WTC11 (cell line): Measurements from ENCODE around the gene ZNF431. TPM values are rescaled to one million over a fixed set of nuclear protein-coding genes. Genes with fewer than 3 reads are reported as not detected.

ENCODE experiments used
- ATAC-seq: fragments of 200-7000 bp; cut with Tn5 transposase; 2 replicates; pipeline ENCODE4 v1.10.0; 2021; ENCODE audit warnings: mild to moderate bottlenecking, moderate library complexity
- CTCF ChIA-PET: fragments of 300-600 bp; sonication (Branson Sonifier 250); formaldehyde crosslinking; loops from one replicate; lab custom pipeline; 2021; ENCODE audit warnings: antibody characterized with exemption; lab: Charles Lee
- POLR2A ChIA-PET: fragments of 350-600 bp; sonication (Branson Sonifier 250); formaldehyde crosslinking; loops from one replicate; lab custom pipeline; 2021; ENCODE audit warnings: antibody characterized with exemption; lab: Charles Lee
- DNase-seq: peaks from one replicate; pipeline ENCODE4 v3.0.0; 2021; ENCODE audit warnings: low spot score
- H3K27ac Mint-ChIP-seq: 2 replicates; pipeline ENCODE4 v1.8.0; 2021; ENCODE audit warnings: mixed read lengths
- H3K27me3 Mint-ChIP-seq: 2 replicates; pipeline ENCODE4 v1.8.0; 2021; ENCODE audit warnings: low read depth, mild to moderate bottlenecking, moderate library complexity, mixed read lengths
- H3K36me3 Mint-ChIP-seq: 2 replicates; pipeline ENCODE4 v1.8.0; 2021; ENCODE audit warnings: mixed read lengths
- H3K4me1 Mint-ChIP-seq: 2 replicates; pipeline ENCODE4 v1.8.0; 2022; ENCODE audit warnings: mixed read lengths
- H3K4me3 Mint-ChIP-seq: 2 replicates; pipeline ENCODE4 v1.8.0; 2021; ENCODE audit warnings: mild to moderate bottlenecking, moderate library complexity, mixed read lengths
- H3K9me3 Mint-ChIP-seq: 2 replicates; pipeline ENCODE4 v1.8.0; 2021; ENCODE audit warnings: mixed read lengths
- ATF1 ChIP-seq: sonication (generic); formaldehyde crosslinking; IDR thresholded peaks from 2 replicates; pipeline ENCODE4 v1.8.1; 2023; ENCODE audit warnings: mild to moderate bottlenecking, moderate library complexity, missing genetic modification reagents
- EMX1 ChIP-seq: fragments of 250-450 bp; sonication (Bioruptor Pico); IDR thresholded peaks from 2 replicates; pipeline ENCODE4 v1.8.0; 2021; ENCODE audit warnings: mild to moderate bottlenecking
- FOXJ3 ChIP-seq: sonication (generic); formaldehyde crosslinking; IDR thresholded peaks from 2 replicates; pipeline ENCODE4 v1.9.0; 2021; ENCODE audit warnings: missing genetic modification reagents, mild to moderate bottlenecking, borderline replicate concordance
- GRHL2 ChIP-seq: fragments of 250-450 bp; sonication (Bioruptor Pico); IDR thresholded peaks from 2 replicates; pipeline ENCODE4 v1.8.0; 2022; ENCODE audit warnings: mild to moderate bottlenecking, moderate library complexity; ENCODE audit not compliant: insufficient replicate concordance, severe bottlenecking
- MXD4 ChIP-seq: fragments of 250-450 bp; sonication (Bioruptor Pico); IDR thresholded peaks from 2 replicates; pipeline ENCODE4 v1.8.0; 2021; ENCODE audit warnings: mild to moderate bottlenecking, moderate library complexity, borderline replicate concordance
- MYBL2 ChIP-seq: sonication (generic); formaldehyde crosslinking; IDR thresholded peaks from 2 replicates; pipeline ENCODE4 v1.8.1; 2023; ENCODE audit warnings: mild to moderate bottlenecking, moderate library complexity, missing genetic modification reagents
- PRRX2 ChIP-seq: fragments of 250-450 bp; sonication (Bioruptor Pico); IDR thresholded peaks from 2 replicates; pipeline ENCODE4 v1.8.0; 2021; ENCODE audit warnings: mild to moderate bottlenecking
- RORB ChIP-seq: fragments of 250-450 bp; sonication (Bioruptor Pico); IDR thresholded peaks from 2 replicates; pipeline ENCODE4 v1.9.0; 2021; ENCODE audit warnings: mild to moderate bottlenecking
- SMAD3 ChIP-seq: sonication (generic); formaldehyde crosslinking; IDR thresholded peaks from 2 replicates; pipeline ENCODE4 v1.8.0; 2022; ENCODE audit warnings: missing genetic modification reagents, mild to moderate bottlenecking, borderline replicate concordance
- SOX15 ChIP-seq: fragments of 250-450 bp; sonication (Bioruptor Pico); IDR thresholded peaks from 2 replicates; pipeline ENCODE4 v1.9.0; 2021; ENCODE audit warnings: mild to moderate bottlenecking
- TCF7 ChIP-seq: sonication (generic); formaldehyde crosslinking; IDR thresholded peaks from 2 replicates; pipeline ENCODE4 v1.8.0; 2022; ENCODE audit warnings: mild to moderate bottlenecking, low read depth, missing genetic modification reagents, moderate library complexity
- TEAD4 ChIP-seq: sonication (generic); formaldehyde crosslinking; IDR thresholded peaks from 2 replicates; pipeline ENCODE4 v1.8.0; 2022; ENCODE audit warnings: mild to moderate bottlenecking, missing genetic modification reagents
- ZNF138 ChIP-seq: sonication (generic); formaldehyde crosslinking; conservative IDR thresholded peaks from 2 replicates; pipeline ENCODE4 v1.8.1; 2022; ENCODE audit warnings: mild to moderate bottlenecking, moderate library complexity, missing genetic modification reagents
- ZNF219 ChIP-seq: sonication (generic); formaldehyde crosslinking; IDR thresholded peaks from 2 replicates; pipeline ENCODE4 v1.8.0; 2023; ENCODE audit warnings: missing genetic modification reagents, mild to moderate bottlenecking, borderline replicate concordance
- ZNF317 ChIP-seq: sonication (generic); formaldehyde crosslinking; IDR thresholded peaks from 2 replicates; pipeline ENCODE4 v1.8.1; 2023; ENCODE audit warnings: low read depth, mild to moderate bottlenecking, moderate library complexity, missing genetic modification reagents, borderline replicate concordance
- ZNF416 ChIP-seq: fragments of 250-450 bp; sonication (Bioruptor Pico); IDR thresholded peaks from 2 replicates; pipeline ENCODE4 v1.9.0; 2021; ENCODE audit warnings: mild to moderate bottlenecking, inconsistent platforms
- ZNF423 ChIP-seq: fragments of 250-450 bp; sonication (Bioruptor Pico); IDR thresholded peaks from 2 replicates; pipeline ENCODE4 v2.1.2; 2022; ENCODE audit warnings: mild to moderate bottlenecking, moderate library complexity
- ZNF671 ChIP-seq: fragments of 250-450 bp; sonication (Bioruptor Pico); IDR thresholded peaks from 2 replicates; pipeline ENCODE4 v1.8.0; 2021; ENCODE audit warnings: mild to moderate bottlenecking
- total RNA-seq: library from RNA; stranded (reverse); gene quantifications from 3 replicates; pipeline ENCODE4 v1.2.3, GENCODE V29; 2021
- TF ChIP-seq, protein P1 (sequence below): sonication (generic); formaldehyde crosslinking; IDR thresholded peaks from 2 replicates; pipeline ENCODE4 v1.8.0; 2022; ENCODE audit warnings: mild to moderate bottlenecking, missing genetic modification reagents
- TF ChIP-seq, protein P2 (sequence below): sonication (generic); formaldehyde crosslinking; IDR thresholded peaks from 2 replicates; pipeline ENCODE4 v1.8.1; 2022; ENCODE audit warnings: mild to moderate bottlenecking, missing genetic modification reagents, moderate library complexity, borderline replicate concordance
- TF ChIP-seq, protein P3 (sequence below): sonication (generic); formaldehyde crosslinking; IDR thresholded peaks from 2 replicates; pipeline ENCODE4 v1.8.1; 2023; ENCODE audit warnings: mild to moderate bottlenecking, missing genetic modification reagents
- TF ChIP-seq, protein P4 (sequence below): fragments of 250-450 bp; sonication (Bioruptor Pico); IDR thresholded peaks from 2 replicates; pipeline ENCODE4 v1.9.0; 2021; ENCODE audit warnings: moderate library complexity, mild to moderate bottlenecking, inconsistent platforms, borderline replicate concordance
- TF ChIP-seq, protein P5 (sequence below): sonication (generic); formaldehyde crosslinking; IDR thresholded peaks from 2 replicates; pipeline ENCODE4 v1.8.0; 2023; ENCODE audit warnings: missing genetic modification reagents
- TF ChIP-seq, protein P6 (sequence below): fragments of 250-450 bp; sonication (Bioruptor Pico); IDR thresholded peaks from 2 replicates; pipeline ENCODE4 v1.9.0; 2021; ENCODE audit warnings: mild to moderate bottlenecking, borderline replicate concordance
- TF ChIP-seq, protein P7 (sequence below): sonication (generic); formaldehyde crosslinking; IDR thresholded peaks from 2 replicates; pipeline ENCODE4 v1.8.0; 2023; ENCODE audit warnings: missing genetic modification reagents, mild to moderate bottlenecking, borderline replicate concordance

The ZNF431 gene
- total RNA-seq, 1 experiment from 2014 or later: 42.1 TPM

DNA sequence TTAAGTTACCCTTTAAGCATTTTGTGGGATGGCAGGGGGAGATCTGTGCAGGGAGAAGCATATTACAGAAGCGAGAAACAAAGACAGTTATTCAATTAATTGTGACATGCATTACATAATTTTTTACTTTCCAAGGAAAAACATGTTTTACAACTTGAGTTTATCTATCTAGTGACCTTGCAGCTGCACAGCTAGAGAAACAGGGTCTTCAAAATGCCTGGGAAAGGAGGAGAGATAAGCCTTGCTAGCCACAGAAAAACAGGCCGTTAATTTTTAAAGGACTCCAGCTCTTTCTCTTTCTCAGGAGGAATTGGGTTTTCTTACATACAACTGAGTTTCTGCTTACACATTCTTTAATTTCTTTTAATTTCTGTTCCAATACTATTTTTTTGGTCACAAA lies 14.8 kb upstream of the ZNF431 start:
- no peaks in the 10 kb centered on the region for H3K27me3 Mint-ChIP-seq
- H3K36me3 Mint-ChIP-seq: peaks cover 16% of the 10 kb centered on the region
- peaks cover 15% of the 10 kb centered on the region for H3K9me3 Mint-ChIP-seq
- ATAC-seq (no peak), DNase-seq (no peak)
- TF ChIP-seq SOX15: no peak
- no peak for TF ChIP-seq ATF1 (CRISPR knock-in tag)
- no peak for TF ChIP-seq TEAD4
- TF ChIP-seq, protein P1, sequence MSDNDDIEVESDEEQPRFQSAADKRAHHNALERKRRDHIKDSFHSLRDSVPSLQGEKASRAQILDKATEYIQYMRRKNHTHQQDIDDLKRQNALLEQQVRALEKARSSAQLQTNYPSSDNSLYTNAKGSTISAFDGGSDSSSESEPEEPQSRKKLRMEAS (CRISPR knock-in tag): no peak
- TF ChIP-seq ZNF423: no peak
- TF ChIP-seq MXD4: no peak
- TF ChIP-seq ZNF317 (CRISPR knock-in tag): no peak
- TF ChIP-seq, protein P2, sequence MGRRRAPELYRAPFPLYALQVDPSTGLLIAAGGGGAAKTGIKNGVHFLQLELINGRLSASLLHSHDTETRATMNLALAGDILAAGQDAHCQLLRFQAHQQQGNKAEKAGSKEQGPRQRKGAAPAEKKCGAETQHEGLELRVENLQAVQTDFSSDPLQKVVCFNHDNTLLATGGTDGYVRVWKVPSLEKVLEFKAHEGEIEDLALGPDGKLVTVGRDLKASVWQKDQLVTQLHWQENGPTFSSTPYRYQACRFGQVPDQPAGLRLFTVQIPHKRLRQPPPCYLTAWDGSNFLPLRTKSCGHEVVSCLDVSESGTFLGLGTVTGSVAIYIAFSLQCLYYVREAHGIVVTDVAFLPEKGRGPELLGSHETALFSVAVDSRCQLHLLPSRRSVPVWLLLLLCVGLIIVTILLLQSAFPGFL (CRISPR knock-in tag): no peak
- TF ChIP-seq FOXJ3 (CRISPR knock-in tag): no peak
- TF ChIP-seq, protein P3, sequence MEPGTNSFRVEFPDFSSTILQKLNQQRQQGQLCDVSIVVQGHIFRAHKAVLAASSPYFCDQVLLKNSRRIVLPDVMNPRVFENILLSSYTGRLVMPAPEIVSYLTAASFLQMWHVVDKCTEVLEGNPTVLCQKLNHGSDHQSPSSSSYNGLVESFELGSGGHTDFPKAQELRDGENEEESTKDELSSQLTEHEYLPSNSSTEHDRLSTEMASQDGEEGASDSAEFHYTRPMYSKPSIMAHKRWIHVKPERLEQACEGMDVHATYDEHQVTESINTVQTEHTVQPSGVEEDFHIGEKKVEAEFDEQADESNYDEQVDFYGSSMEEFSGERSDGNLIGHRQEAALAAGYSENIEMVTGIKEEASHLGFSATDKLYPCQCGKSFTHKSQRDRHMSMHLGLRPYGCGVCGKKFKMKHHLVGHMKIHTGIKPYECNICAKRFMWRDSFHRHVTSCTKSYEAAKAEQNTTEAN (CRISPR knock-in tag): no peak
- no peak for TF ChIP-seq ZNF671 (CRISPR knock-in tag)
- TF ChIP-seq ZNF219 (CRISPR knock-in tag): no peak
- no peak for TF ChIP-seq ZNF138 (CRISPR knock-in tag)
- TF ChIP-seq, protein P4, sequence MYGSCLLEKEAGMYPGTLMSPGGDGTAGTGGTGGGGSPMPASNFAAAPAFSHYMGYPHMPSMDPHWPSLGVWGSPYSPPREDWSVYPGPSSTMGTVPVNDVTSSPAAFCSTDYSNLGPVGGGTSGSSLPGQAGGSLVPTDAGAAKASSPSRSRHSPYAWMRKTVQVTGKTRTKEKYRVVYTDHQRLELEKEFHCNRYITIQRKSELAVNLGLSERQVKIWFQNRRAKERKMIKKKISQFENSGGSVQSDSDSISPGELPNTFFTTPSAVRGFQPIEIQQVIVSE (CRISPR knock-in tag): no peak
- POLR2A ChIA-PET: no interaction called here
- peak overlapping the region; percentile 83; the same call in 1 of the 2 replicates for H3K27ac Mint-ChIP-seq
- H3K4me1 Mint-ChIP-seq: peaks cover 15% of the 10 kb centered on the region
- CTCF ChIA-PET: no interaction called here
- no peak overlapping the region for H3K4me3 Mint-ChIP-seq

DNA sequence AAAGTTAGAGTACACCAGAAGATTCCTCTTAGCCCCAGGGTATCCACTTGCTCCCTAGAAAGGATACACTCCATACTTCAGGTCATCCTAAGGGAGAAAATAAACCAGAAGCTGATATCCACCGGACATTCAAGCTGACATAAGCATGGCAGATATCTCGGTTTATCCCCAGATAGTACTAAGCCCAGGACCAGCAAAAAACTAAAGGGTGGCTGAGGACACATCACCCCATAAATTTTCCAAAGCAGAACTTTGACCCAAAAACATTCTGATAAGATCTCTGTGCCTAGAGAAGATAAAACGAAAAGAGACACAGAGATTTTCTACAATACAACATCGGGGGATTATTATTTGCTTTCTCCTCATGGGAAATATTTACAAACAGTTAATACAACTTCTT lies 13.9 kb upstream of the ZNF431 start:
- Mint-ChIP-seq H3K9me3 (peaks cover 16% of the 10 kb centered on the region), H3K27ac (no peak overlapping the region), H3K4me3 (no peak overlapping the region), H3K36me3 (peaks cover 16% of the 10 kb centered on the region), H3K4me1 (peaks cover 15% of the 10 kb centered on the region), H3K27me3 (no peaks in the 10 kb centered on the region)
- TF ChIP-seq MYBL2 (CRISPR knock-in tag): no peak
- TF ChIP-seq EMX1: no peak
- TF ChIP-seq ZNF416 (CRISPR knock-in tag): no peak
- no peak for TF ChIP-seq TCF7
- TF ChIP-seq SMAD3 (CRISPR knock-in tag): no peak
- TF ChIP-seq ZNF423: no peak
- TF ChIP-seq, protein P5, sequence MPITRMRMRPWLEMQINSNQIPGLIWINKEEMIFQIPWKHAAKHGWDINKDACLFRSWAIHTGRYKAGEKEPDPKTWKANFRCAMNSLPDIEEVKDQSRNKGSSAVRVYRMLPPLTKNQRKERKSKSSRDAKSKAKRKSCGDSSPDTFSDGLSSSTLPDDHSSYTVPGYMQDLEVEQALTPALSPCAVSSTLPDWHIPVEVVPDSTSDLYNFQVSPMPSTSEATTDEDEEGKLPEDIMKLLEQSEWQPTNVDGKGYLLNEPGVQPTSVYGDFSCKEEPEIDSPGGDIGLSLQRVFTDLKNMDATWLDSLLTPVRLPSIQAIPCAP: no peak
- TF ChIP-seq, protein P6, sequence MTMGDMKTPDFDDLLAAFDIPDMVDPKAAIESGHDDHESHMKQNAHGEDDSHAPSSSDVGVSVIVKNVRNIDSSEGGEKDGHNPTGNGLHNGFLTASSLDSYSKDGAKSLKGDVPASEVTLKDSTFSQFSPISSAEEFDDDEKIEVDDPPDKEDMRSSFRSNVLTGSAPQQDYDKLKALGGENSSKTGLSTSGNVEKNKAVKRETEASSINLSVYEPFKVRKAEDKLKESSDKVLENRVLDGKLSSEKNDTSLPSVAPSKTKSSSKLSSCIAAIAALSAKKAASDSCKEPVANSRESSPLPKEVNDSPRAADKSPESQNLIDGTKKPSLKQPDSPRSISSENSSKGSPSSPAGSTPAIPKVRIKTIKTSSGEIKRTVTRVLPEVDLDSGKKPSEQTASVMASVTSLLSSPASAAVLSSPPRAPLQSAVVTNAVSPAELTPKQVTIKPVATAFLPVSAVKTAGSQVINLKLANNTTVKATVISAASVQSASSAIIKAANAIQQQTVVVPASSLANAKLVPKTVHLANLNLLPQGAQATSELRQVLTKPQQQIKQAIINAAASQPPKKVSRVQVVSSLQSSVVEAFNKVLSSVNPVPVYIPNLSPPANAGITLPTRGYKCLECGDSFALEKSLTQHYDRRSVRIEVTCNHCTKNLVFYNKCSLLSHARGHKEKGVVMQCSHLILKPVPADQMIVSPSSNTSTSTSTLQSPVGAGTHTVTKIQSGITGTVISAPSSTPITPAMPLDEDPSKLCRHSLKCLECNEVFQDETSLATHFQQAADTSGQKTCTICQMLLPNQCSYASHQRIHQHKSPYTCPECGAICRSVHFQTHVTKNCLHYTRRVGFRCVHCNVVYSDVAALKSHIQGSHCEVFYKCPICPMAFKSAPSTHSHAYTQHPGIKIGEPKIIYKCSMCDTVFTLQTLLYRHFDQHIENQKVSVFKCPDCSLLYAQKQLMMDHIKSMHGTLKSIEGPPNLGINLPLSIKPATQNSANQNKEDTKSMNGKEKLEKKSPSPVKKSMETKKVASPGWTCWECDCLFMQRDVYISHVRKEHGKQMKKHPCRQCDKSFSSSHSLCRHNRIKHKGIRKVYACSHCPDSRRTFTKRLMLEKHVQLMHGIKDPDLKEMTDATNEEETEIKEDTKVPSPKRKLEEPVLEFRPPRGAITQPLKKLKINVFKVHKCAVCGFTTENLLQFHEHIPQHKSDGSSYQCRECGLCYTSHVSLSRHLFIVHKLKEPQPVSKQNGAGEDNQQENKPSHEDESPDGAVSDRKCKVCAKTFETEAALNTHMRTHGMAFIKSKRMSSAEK (CRISPR knock-in tag): no peak
- TF ChIP-seq, protein P7, sequence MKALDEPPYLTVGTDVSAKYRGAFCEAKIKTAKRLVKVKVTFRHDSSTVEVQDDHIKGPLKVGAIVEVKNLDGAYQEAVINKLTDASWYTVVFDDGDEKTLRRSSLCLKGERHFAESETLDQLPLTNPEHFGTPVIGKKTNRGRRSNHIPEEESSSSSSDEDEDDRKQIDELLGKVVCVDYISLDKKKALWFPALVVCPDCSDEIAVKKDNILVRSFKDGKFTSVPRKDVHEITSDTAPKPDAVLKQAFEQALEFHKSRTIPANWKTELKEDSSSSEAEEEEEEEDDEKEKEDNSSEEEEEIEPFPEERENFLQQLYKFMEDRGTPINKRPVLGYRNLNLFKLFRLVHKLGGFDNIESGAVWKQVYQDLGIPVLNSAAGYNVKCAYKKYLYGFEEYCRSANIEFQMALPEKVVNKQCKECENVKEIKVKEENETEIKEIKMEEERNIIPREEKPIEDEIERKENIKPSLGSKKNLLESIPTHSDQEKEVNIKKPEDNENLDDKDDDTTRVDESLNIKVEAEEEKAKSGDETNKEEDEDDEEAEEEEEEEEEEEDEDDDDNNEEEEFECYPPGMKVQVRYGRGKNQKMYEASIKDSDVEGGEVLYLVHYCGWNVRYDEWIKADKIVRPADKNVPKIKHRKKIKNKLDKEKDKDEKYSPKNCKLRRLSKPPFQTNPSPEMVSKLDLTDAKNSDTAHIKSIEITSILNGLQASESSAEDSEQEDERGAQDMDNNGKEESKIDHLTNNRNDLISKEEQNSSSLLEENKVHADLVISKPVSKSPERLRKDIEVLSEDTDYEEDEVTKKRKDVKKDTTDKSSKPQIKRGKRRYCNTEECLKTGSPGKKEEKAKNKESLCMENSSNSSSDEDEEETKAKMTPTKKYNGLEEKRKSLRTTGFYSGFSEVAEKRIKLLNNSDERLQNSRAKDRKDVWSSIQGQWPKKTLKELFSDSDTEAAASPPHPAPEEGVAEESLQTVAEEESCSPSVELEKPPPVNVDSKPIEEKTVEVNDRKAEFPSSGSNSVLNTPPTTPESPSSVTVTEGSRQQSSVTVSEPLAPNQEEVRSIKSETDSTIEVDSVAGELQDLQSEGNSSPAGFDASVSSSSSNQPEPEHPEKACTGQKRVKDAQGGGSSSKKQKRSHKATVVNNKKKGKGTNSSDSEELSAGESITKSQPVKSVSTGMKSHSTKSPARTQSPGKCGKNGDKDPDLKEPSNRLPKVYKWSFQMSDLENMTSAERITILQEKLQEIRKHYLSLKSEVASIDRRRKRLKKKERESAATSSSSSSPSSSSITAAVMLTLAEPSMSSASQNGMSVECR (CRISPR knock-in tag): no peak
- no peak for TF ChIP-seq RORB (CRISPR knock-in tag)
- TF ChIP-seq PRRX2: no peak
- TF ChIP-seq GRHL2 (CRISPR knock-in tag): no peak
- ChIA-PET CTCF (no interaction called here), POLR2A (interaction anchor here (0.6 kb wide), 1 partner anchor 46 kb away, joined by 3 read pairs; the partner anchor contains the start of gene ZNF714)
- ATAC-seq (no peak), DNase-seq (no peak)
